C4-2B (cell line): ENCODE measurements around the gene SUFU.
"Not testable (repeated sequence)": the region's sequence is repeated elsewhere in the genome, so short reads cannot be mapped to it uniquely, and the experiment has no call there.

ENCODE experiments used
- H3K27ac ChIP-seq: fragments of 450-650 bp; 2 replicates; pipeline ENCODE4 v1.5.1; 2017
- CTCF ChIP-seq: fragments of 450-650 bp; conservative IDR thresholded peaks from 2 replicates; pipeline ENCODE4 v1.5.1; 2017; ENCODE audit warnings: mild to moderate bottlenecking
- ZFX ChIP-seq: fragments of 450-650 bp; IDR thresholded peaks from 2 replicates; pipeline ENCODE4 v1.6.1; 2017

The SUFU gene

GRCh38 chr10:102657984-102658724 lies 154.4 kb downstream of the SUFU start:
- peak overlapping the region; percentile 83 for H3K27ac ChIP-seq
- TF ChIP-seq ZFX (no peak), CTCF (no peak)

- TF ChIP-seq ZFX (no peak), CTCF (no peak)
- peak overlapping the region; percentile 83 for H3K27ac ChIP-seq
Observed at GRCh38 chr10:102658802-102659201, 155.0 kb downstream of the SUFU start.

DNA sequence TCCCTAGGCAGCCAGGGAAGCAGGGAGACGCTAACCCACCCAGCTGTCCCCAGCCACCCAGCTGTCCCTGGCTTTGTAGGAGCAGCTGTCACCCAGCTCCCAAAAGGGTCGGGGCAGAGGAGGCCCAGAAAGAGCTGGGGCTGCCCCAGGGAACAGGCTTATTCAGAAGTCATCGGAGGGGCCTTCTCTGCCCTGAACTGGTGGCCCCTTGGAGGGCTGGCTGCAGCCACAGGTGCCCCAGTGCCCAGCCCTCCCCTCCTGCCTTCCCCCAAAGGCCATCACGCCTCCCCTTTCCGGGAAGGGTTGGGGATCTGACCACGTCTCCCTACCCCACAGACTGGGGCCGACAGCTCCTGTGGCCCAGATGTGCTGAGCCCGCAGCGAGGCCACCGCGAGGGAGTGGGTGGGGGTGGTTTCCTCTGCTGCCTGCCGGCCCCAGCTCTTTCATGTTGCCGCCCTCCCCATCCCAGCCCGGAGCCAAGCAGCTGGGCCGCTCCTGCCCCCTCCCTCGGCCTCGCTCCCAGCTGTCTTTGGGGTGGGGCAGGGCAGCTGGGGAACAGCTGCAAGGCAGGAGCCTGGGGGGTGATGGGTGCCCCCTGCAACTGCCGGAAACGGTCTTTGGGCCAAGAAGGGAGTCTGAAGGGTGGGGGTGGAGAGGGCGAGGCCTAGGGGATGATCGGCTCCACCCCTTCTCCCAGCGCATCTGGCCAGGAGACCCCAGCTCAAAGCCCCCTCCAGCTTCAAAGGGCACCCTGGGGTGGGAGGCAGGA lies 157.3 kb downstream of the SUFU start:
- H3K27ac ChIP-seq, result no peak overlapping the region
- TF ChIP-seq ZFX, result no peak
- TF ChIP-seq CTCF, result no peak

DNA sequence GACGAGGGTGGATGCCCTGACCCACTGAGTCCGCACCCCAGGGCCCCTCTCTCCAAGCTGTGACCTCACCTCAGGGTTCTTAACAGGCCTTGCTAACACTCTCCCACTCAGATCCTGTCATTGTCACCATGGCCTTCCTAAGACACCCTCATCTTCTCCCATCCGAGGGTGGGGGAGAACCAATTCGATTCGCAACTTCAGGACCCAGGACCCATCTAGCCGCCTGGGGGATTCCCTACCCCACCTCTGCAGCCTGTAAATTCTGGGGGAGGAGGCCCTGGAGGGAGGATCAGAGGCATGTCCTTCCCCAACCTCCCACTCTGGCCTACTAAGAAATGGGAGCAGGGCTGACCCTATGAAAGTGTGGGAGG lies 157.9 kb downstream of the SUFU start:
- H3K27ac ChIP-seq, result no peak overlapping the region
- TF ChIP-seq CTCF (no peak), ZFX (no peak)

DNA sequence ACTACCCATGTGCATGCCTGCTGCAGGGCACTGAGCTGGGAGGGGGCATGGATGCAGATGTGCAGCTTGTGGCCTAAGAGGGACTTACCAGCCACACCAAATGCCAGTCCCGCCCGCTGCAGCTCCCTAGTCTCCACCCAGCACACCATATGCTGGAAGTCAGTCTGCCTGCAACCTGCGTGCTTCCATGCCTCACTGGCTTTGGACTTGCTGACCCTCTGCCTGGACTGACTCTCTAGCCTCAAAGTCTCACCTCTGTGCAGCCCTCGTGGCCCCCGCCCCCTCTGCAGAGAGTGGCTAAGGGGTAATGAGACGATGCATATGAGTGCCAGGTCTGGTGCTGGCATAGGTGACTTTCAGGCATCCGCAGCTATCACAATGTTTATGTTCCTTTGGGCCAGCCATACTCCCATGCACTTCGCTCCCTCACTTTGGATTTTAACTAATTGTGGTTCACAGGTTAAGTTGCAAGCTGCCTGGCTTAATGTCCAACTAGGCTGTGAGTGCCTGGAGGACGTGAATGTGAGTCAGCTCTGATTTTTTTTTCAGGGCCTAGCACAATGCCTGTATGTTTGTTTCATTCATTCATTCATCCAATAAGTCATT lies 162.2 kb downstream of the SUFU start:
- H3K27ac ChIP-seq, result no peak overlapping the region
- TF ChIP-seq CTCF (no peak), ZFX (no peak)

DNA sequence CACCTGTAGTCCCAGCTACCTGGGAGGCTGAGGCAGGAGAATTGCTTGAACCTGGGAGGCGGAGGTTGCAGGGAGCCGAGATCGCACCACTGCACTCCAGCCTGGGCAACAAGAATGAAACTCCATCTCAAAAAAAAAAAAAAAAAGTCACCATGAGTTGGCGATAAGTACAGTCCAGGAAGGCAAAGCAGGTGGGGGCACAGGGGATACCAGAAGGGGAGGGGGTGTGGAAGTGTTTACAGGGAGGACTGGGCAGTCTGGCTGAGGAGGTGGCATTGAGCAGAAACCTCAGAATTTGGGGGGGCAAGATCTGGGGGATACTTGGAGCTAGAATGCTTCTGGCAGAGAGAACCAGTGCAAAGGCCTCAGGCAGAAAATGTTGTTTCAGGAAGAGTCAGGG lies 163.6 kb downstream of the SUFU start:
- H3K27ac ChIP-seq, result not testable (repeated sequence)

GRCh38 chr10:102668326-102669107 lies 164.7 kb downstream of the SUFU start:
- H3K27ac ChIP-seq, result no peak overlapping the region
- TF ChIP-seq CTCF (no peak), ZFX (no peak)
